ENCODE data around the gene CBX3. TPM values are rescaled to one million over a fixed set of nuclear protein-coding genes. Genes with fewer than 3 reads are reported as not detected.
A peak's percentile ranks its signal among the peaks of the same experiment; 100 is the strongest.

Gene CBX3
- total and polyA plus RNA-seq, 2 of the 8 experiments (the other 6 are each of a cell fraction or from before 2014, with no cell fraction given) = 71.3 to 258 TPM

DNA sequence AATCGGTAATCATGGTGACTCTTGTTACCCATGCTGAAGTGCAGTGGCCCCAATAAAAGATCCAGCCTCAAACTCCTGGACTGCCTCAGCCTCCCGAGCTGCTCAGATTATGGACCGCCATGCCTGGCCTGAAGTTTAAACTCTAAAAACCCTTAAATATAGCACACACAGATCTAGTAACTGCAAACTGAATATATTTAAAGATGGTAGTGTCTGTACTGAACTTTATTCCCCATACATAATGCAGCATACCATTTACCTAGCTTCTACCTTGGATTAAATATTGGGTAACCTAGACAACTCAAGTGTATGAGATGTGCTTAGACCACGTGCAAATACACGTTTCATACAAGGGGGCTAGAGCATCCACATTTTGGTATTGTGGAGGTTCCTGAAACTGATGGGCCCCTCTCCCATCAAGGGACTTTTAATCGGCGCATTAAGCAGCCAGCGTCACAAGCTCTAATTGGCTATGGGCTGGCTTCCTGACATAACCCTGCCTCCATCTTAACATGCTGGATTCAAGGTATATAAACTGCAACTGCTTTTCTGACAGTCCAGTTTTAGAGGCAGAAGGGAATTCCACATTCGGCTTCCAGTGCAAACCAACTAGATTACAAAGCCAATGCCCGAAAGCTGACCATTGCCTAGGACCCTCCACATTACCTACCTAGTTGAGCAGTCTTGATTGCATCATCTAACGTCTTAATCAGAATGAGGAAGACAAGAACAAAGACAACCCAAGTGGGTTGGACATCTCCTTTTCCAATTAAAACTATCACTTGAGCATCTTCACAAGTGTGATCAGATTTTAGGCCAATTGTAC, 14.0 kb upstream of the CBX3 start (continued):
- TF ChIP-seq, protein P1, sequence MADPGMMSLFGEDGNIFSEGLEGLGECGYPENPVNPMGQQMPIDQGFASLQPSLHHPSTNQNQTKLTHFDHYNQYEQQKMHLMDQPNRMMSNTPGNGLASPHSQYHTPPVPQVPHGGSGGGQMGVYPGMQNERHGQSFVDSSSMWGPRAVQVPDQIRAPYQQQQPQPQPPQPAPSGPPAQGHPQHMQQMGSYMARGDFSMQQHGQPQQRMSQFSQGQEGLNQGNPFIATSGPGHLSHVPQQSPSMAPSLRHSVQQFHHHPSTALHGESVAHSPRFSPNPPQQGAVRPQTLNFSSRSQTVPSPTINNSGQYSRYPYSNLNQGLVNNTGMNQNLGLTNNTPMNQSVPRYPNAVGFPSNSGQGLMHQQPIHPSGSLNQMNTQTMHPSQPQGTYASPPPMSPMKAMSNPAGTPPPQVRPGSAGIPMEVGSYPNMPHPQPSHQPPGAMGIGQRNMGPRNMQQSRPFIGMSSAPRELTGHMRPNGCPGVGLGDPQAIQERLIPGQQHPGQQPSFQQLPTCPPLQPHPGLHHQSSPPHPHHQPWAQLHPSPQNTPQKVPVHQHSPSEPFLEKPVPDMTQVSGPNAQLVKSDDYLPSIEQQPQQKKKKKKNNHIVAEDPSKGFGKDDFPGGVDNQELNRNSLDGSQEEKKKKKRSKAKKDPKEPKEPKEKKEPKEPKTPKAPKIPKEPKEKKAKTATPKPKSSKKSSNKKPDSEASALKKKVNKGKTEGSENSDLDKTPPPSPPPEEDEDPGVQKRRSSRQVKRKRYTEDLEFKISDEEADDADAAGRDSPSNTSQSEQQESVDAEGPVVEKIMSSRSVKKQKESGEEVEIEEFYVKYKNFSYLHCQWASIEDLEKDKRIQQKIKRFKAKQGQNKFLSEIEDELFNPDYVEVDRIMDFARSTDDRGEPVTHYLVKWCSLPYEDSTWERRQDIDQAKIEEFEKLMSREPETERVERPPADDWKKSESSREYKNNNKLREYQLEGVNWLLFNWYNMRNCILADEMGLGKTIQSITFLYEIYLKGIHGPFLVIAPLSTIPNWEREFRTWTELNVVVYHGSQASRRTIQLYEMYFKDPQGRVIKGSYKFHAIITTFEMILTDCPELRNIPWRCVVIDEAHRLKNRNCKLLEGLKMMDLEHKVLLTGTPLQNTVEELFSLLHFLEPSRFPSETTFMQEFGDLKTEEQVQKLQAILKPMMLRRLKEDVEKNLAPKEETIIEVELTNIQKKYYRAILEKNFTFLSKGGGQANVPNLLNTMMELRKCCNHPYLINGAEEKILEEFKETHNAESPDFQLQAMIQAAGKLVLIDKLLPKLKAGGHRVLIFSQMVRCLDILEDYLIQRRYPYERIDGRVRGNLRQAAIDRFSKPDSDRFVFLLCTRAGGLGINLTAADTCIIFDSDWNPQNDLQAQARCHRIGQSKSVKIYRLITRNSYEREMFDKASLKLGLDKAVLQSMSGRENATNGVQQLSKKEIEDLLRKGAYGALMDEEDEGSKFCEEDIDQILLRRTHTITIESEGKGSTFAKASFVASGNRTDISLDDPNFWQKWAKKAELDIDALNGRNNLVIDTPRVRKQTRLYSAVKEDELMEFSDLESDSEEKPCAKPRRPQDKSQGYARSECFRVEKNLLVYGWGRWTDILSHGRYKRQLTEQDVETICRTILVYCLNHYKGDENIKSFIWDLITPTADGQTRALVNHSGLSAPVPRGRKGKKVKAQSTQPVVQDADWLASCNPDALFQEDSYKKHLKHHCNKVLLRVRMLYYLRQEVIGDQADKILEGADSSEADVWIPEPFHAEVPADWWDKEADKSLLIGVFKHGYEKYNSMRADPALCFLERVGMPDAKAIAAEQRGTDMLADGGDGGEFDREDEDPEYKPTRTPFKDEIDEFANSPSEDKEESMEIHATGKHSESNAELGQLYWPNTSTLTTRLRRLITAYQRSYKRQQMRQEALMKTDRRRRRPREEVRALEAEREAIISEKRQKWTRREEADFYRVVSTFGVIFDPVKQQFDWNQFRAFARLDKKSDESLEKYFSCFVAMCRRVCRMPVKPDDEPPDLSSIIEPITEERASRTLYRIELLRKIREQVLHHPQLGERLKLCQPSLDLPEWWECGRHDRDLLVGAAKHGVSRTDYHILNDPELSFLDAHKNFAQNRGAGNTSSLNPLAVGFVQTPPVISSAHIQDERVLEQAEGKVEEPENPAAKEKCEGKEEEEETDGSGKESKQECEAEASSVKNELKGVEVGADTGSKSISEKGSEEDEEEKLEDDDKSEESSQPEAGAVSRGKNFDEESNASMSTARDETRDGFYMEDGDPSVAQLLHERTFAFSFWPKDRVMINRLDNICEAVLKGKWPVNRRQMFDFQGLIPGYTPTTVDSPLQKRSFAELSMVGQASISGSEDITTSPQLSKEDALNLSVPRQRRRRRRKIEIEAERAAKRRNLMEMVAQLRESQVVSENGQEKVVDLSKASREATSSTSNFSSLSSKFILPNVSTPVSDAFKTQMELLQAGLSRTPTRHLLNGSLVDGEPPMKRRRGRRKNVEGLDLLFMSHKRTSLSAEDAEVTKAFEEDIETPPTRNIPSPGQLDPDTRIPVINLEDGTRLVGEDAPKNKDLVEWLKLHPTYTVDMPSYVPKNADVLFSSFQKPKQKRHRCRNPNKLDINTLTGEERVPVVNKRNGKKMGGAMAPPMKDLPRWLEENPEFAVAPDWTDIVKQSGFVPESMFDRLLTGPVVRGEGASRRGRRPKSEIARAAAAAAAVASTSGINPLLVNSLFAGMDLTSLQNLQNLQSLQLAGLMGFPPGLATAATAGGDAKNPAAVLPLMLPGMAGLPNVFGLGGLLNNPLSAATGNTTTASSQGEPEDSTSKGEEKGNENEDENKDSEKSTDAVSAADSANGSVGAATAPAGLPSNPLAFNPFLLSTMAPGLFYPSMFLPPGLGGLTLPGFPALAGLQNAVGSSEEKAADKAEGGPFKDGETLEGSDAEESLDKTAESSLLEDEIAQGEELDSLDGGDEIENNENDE (IDR thresholded peaks at IDR 0.05; ENCODE audit: insufficient replicate concordance, low read length) = peak; percentile 35
- TF ChIP-seq RAD21 (IDR thresholded peaks at IDR 0.05 in 1 of 2, conservative IDR thresholded peaks at IDR 0.05 in 1 of 2; ENCODE audit: low read depth in 2 of 2, low read length in 2 of 2) = no peak
- peak; percentile 6 for TF ChIP-seq TAF7 (optimal IDR thresholded peaks at IDR 0.05; ENCODE audit: borderline replicate concordance, low read depth, low read length)
- no peak for TF ChIP-seq SIX5 (IDR thresholded peaks at IDR 0.05; ENCODE audit: low read depth, low read length)
- no peak for TF ChIP-seq EGR1 (IDR thresholded peaks at IDR 0.05; ENCODE audit: borderline replicate concordance, low read depth, low read length)
- TF ChIP-seq GABPA (IDR thresholded peaks at IDR 0.05; ENCODE audit: borderline replicate concordance, insufficient read depth, low read length) = no peak
- no peak for TF ChIP-seq TCF12 (IDR thresholded peaks at IDR 0.05; ENCODE audit: low read depth, low read length)
- TF ChIP-seq RFX5 (IDR thresholded peaks at IDR 0.05; ENCODE audit: borderline replicate concordance, low read depth, low read length) = no peak
- no peak for TF ChIP-seq GTF2F1 (IDR thresholded peaks at IDR 0.05; ENCODE audit: borderline replicate concordance, low read depth, low read length)

Measured in H1 (cell line).